BLaER1 treated with 17β-estradiol and CSF1 and Interleukin-3, amounts not matched to agents 10 nM and 100 nM (cell line): Measurements from ENCODE around the gene IRF7.

Source experiments
- H3K27ac ChIP-seq, 11 experiments: shearing (Covaris generic); formaldehyde crosslinking; 2 replicates each; pipeline ENCODE4 v1.8.1; 2022
- H3K27me3 ChIP-seq, 11 experiments: shearing (Covaris generic); formaldehyde crosslinking; 2 replicates each; pipeline ENCODE4 v1.8.1; 2022
- H3K36me3 ChIP-seq, 11 experiments: shearing (Covaris generic); formaldehyde crosslinking; 2 replicates each; pipeline ENCODE4 v1.8.1; 2022
- H3K4me1 ChIP-seq, 10 experiments: shearing (Covaris generic); formaldehyde crosslinking; 2 replicates each; pipeline ENCODE4 v1.8.1; 2022
- H3K4me2 ChIP-seq, 11 experiments: shearing (Covaris generic); formaldehyde crosslinking; 2 replicates each; pipeline ENCODE4 v1.8.1; 2022
- H3K4me3 ChIP-seq, 10 experiments: shearing (Covaris generic); formaldehyde crosslinking; 2 replicates each; pipeline ENCODE4 v1.8.1; 2022
- H3K9ac ChIP-seq, 11 experiments: shearing (Covaris generic); formaldehyde crosslinking; 2 replicates each; pipeline ENCODE4 v1.8.1; 2022
- H3K9me3 ChIP-seq, 11 experiments: shearing (Covaris generic); formaldehyde crosslinking; replicated peaks in 1 of 11; 2 replicates each; pipeline ENCODE4 v1.8.1; 2022
- H4K20me1 ChIP-seq, 11 experiments: shearing (Covaris generic); formaldehyde crosslinking; 2 replicates each; pipeline ENCODE4 v1.8.1; 2022
- Cebpa-rat ChIP-seq, 11 experiments: shearing (Covaris generic); IDR thresholded peaks; 2 replicates each; pipeline ENCODE4 v1.8.1; 2022

Gene IRF7

GRCh38 chr11:611001-611996 is 4.5 kb downstream of the IRF7 start:
- Histone ChIP-seq H3K27ac (no peak overlapping the region), H3K9me3 (no peaks in the 10 kb centered on the region), H3K4me1 (peaks cover 35 to 49% (median 40%) of the 10 kb centered on the region in 10 experiments), H3K4me2 (no peak overlapping the region), H3K4me3 (no peak overlapping the region), H4K20me1 (peaks cover 55 to 92% (median 91%) of the 10 kb centered on the region in 11 experiments), H3K27me3 (no peaks in the 10 kb centered on the region), H3K36me3 (peaks cover 71 to 88% (median 86%) of the 10 kb centered on the region in 11 experiments), H3K9ac (no peak overlapping the region)
- no peak for TF ChIP-seq Cebpa-rat (IDR thresholded peaks at IDR 0.05)

GRCh38 chr11:610146-610801 is 5.5 kb downstream of the IRF7 start:
- Histone ChIP-seq H3K4me2 (no peak overlapping the region), H3K9me3 (no peaks in the 10 kb centered on the region), H3K4me1 (peaks cover 31 to 45% (median 37%) of the 10 kb centered on the region in 10 experiments), H3K36me3 (peaks cover 81 to 98% (median 96%) of the 10 kb centered on the region in 11 experiments), H3K27me3 (no peaks in the 10 kb centered on the region), H3K27ac (no peak overlapping the region), H3K9ac (no peak overlapping the region), H4K20me1 (peaks cover 61 to 100% (median 97%) of the 10 kb centered on the region in 11 experiments), H3K4me3 (no peak overlapping the region)
- no peak for TF ChIP-seq Cebpa-rat (IDR thresholded peaks at IDR 0.05)

- no peak for TF ChIP-seq Cebpa-rat (IDR thresholded peaks at IDR 0.05)
- H3K4me2 ChIP-seq, result no peak overlapping the region
- H3K9me3 ChIP-seq, result no peaks in the 10 kb centered on the region
- no peaks in the 10 kb centered on the region for H3K27me3 ChIP-seq
- no peak overlapping the region for H3K4me3 ChIP-seq
- 0 out of 22 replicates have a peak overlapping the region, but pooled peaks of 1 of the 11 experiments have one; percentile 29 for H3K9ac ChIP-seq
- H4K20me1 ChIP-seq, result peaks cover 63 to 100% (median 97%) of the 10 kb centered on the region in 11 experiments
- H3K36me3 ChIP-seq, result peaks cover 90 to 98% (median 97%) of the 10 kb centered on the region in 11 experiments
- peak overlapping the region in 3 of 11 experiments; percentile 19 to 47 (median 40); a peak in 3 of 22 replicates for H3K27ac ChIP-seq
- peaks cover 22 to 36% (median 28%) of the 10 kb centered on the region in 10 experiments for H3K4me1 ChIP-seq
These were observed 6.4 kb downstream of the IRF7 start for GRCh38 chr11:609341-609811.

- peaks cover 57 to 100% (median 97%) of the 10 kb centered on the region in 11 experiments for H4K20me1 ChIP-seq
- H3K27me3 ChIP-seq, result no peaks in the 10 kb centered on the region
- H3K27ac ChIP-seq, result peak overlapping the region in 5 of 11 experiments; percentile 19 to 47 (median 27); a peak in 5 of 22 replicates
- no peaks in the 10 kb centered on the region for H3K9me3 ChIP-seq
- no peak for TF ChIP-seq Cebpa-rat (IDR thresholded peaks at IDR 0.05)
- H3K36me3 ChIP-seq, result peaks cover 95 to 98% (median 97%) of the 10 kb centered on the region in 11 experiments
- H3K9ac ChIP-seq, result peak overlapping the region in 7 of 11 experiments; percentile 13 to 50 (median 23); a peak in 7 of 22 replicates
- H3K4me2 ChIP-seq, result peak overlapping the region in 8 of 11 experiments; percentile 12 to 37 (median 30); a peak in 9 of 22 replicates
- H3K4me1 ChIP-seq, result peaks cover 19 to 30% (median 23%) of the 10 kb centered on the region in 10 experiments
- H3K4me3 ChIP-seq, result no peak overlapping the region
These were observed 6.9 kb downstream of the IRF7 start for GRCh38 chr11:608791-609251.

- H3K9ac ChIP-seq, result peak overlapping the region in 6 of 11 experiments; percentile 11 to 50 (median 20); a peak in 8 of 22 replicates
- H3K27me3 ChIP-seq, result no peaks in the 10 kb centered on the region
- peaks cover 16 to 25% (median 18%) of the 10 kb centered on the region in 10 experiments for H3K4me1 ChIP-seq
- peak overlapping the region in 4 of 11 experiments; percentile 19 to 47 (median 25); a peak in 2 of 22 replicates for H3K27ac ChIP-seq
- peak overlapping the region in 8 of 11 experiments; percentile 12 to 37 (median 30); a peak in 9 of 22 replicates for H3K4me2 ChIP-seq
- no peak overlapping the region for H3K4me3 ChIP-seq
- peaks cover 52 to 100% (median 98%) of the 10 kb centered on the region in 11 experiments for H4K20me1 ChIP-seq
- no peaks in the 10 kb centered on the region for H3K9me3 ChIP-seq
- TF ChIP-seq Cebpa-rat (IDR thresholded peaks at IDR 0.05), result no peak
- H3K36me3 ChIP-seq, result peaks cover 99 to 100% (median 100%) of the 10 kb centered on the region in 11 experiments
These were observed 7.6 kb downstream of the IRF7 start for GRCh38 chr11:607971-608659.

GRCh38 chr11:607020-607780 is 8.6 kb downstream of the IRF7 start:
- Histone ChIP-seq H3K9me3 (no peaks in the 10 kb centered on the region), H3K36me3 (peaks cover 99 to 100% (median 100%) of the 10 kb centered on the region in 11 experiments), H3K4me3 (no peak overlapping the region), H3K27ac (no peak overlapping the region), H3K4me2 (no peak overlapping the region), H4K20me1 (peaks cover 43 to 100% (median 96%) of the 10 kb centered on the region in 11 experiments), H3K9ac (peak overlapping the region in 4 of 11 experiments; percentile 11 to 29 (median 22); a peak in 4 of 22 replicates), H3K4me1 (peaks cover 9 to 16% (median 11%) of the 10 kb centered on the region in 10 experiments; a peak in 18 of 20 replicates), H3K27me3 (no peaks in the 10 kb centered on the region)
- TF ChIP-seq Cebpa-rat (IDR thresholded peaks at IDR 0.05), result no peak

- H3K27me3 ChIP-seq, result no peaks in the 10 kb centered on the region
- H3K9me3 ChIP-seq, result no peaks in the 10 kb centered on the region
- H3K27ac ChIP-seq, result no peak overlapping the region
- H4K20me1 ChIP-seq, result peaks cover 38 to 100% (median 96%) of the 10 kb centered on the region in 11 experiments; a peak in 21 of 22 replicates
- no peak for TF ChIP-seq Cebpa-rat (IDR thresholded peaks at IDR 0.05)
- no peak overlapping the region for H3K4me3 ChIP-seq
- no peak overlapping the region for H3K4me2 ChIP-seq
- H3K9ac ChIP-seq, result peak overlapping the region in 3 of 11 experiments; percentile 16 to 29 (median 26); a peak in 1 of 22 replicates
- peaks cover 7 to 15% (median 11%) of the 10 kb centered on the region in 10 experiments; a peak in 15 of 20 replicates for H3K4me1 ChIP-seq
- H3K36me3 ChIP-seq, result peaks cover 99 to 100% (median 100%) of the 10 kb centered on the region in 11 experiments
These were observed 9.5 kb downstream of the IRF7 start for GRCh38 chr11:606245-606644.
